ACC112 (cell line): Measurements from ENCODE around the gene PRG3.
A peak's percentile ranks its signal among the peaks of the same experiment; 100 is the strongest.
"Not testable (repeated sequence)": the region's sequence is repeated elsewhere in the genome, so short reads cannot be mapped to it uniquely, and the experiment has no call there.

Experiments
- H2AFZ ChIP-seq: fragments of 200-600 bp; sonication (generic); one replicate; pipeline ENCODE4 v1.6.0; 2017; ENCODE audit warnings: antibody characterized with exemption, low read length; ENCODE audit not compliant: unreplicated experiment
- H3K27ac ChIP-seq: fragments of 200-600 bp; sonication (generic); 2 replicates; pipeline ENCODE4 v1.5.1; 2014; ENCODE audit warnings: low read depth, mild to moderate bottlenecking, antibody characterized with exemption, low read length, moderate library complexity
- H3K27me3 ChIP-seq: fragments of 200-600 bp; sonication (generic); 2 replicates; pipeline ENCODE4 v1.6.1; 2014; ENCODE audit warnings: mild to moderate bottlenecking, antibody characterized with exemption, low read length, moderate library complexity, mixed read lengths; ENCODE audit not compliant: insufficient read depth
- H3K36me3 ChIP-seq: fragments of 200-600 bp; sonication (generic); 2 replicates; pipeline ENCODE4 v1.6.1; 2016; ENCODE audit warnings: mild to moderate bottlenecking, antibody characterized with exemption, low read length, moderate library complexity, mixed read lengths; ENCODE audit not compliant: insufficient read depth
- H3K4me1 ChIP-seq: fragments of 200-600 bp; sonication (generic); one replicate; pipeline ENCODE4 v1.6.1; 2016; ENCODE audit warnings: low read length, mixed read lengths; ENCODE audit not compliant: insufficient read depth, unreplicated experiment, control insufficient read depth
- H3K4me3 ChIP-seq: fragments of 200-600 bp; sonication (generic); 2 replicates; pipeline ENCODE4 v1.5.1; 2014; ENCODE audit warnings: mild to moderate bottlenecking, low read depth, low read length
- H3K79me2 ChIP-seq: fragments of 200-600 bp; sonication (generic); one replicate; pipeline ENCODE4 v1.6.0; 2016; ENCODE audit warnings: low read length; ENCODE audit not compliant: control insufficient read depth, unreplicated experiment, insufficient read depth

Gene PRG3

GRCh38 chr11:57338142-57338541, 42.8 kb downstream of the PRG3 start, which contains the start of gene P2RX3:
Gene P2RX3, plus strand, starts transcription at chr11:57338352. Its CDS starts 199 bp downstream, at chr11:57338551.
- peaks cover 10% of the 10 kb centered on the region; the same call in 1 of the 2 replicates for H3K27me3 ChIP-seq
- peaks cover 7% of the 10 kb centered on the region; the same call in 1 of the 2 replicates for H3K36me3 ChIP-seq
- peaks cover 16% of the 10 kb centered on the region for H3K4me1 ChIP-seq
- peaks cover 25% of the 10 kb centered on the region for H3K79me2 ChIP-seq
- H3K4me3 ChIP-seq: no peak within 1 kb of the TSS
- no peak within 1 kb of the TSS for H3K27ac ChIP-seq
- H2AFZ ChIP-seq: no peak within 1 kb of the TSS

- Histone ChIP-seq H3K79me2 (peaks cover 32% of the 10 kb centered on the region), H2AFZ (peak overlapping the region; percentile 7), H3K4me1 (peaks cover 16% of the 10 kb centered on the region), H3K36me3 (peaks cover 12% of the 10 kb centered on the region; the same call in 1 of the 2 replicates), H3K4me3 (0 out of 2 replicates have a peak overlapping the region, but pooled peaks have one; percentile 81)
- not testable (repeated sequence) for H3K27me3 ChIP-seq, H3K27ac ChIP-seq
Observed at GRCh38 chr11:57336856-57337255, 44.1 kb downstream of the PRG3 start.

- Histone ChIP-seq H3K79me2 (peaks cover 32% of the 10 kb centered on the region), H3K27me3 (peaks cover 10% of the 10 kb centered on the region; the same call in 1 of the 2 replicates), H3K27ac (peak overlapping the region; percentile 29; the same call in 1 of the 2 replicates), H3K36me3 (peaks cover 12% of the 10 kb centered on the region; the same call in 1 of the 2 replicates), H2AFZ (peak overlapping the region; percentile 7), H3K4me1 (peaks cover 16% of the 10 kb centered on the region), H3K4me3 (peak overlapping the region; percentile 81)
Observed at GRCh38 chr11:57336111-57336666, 44.8 kb downstream of the PRG3 start.

GRCh38 chr11:57335343-57336110, 45.4 kb downstream of the PRG3 start, which contains the start of gene SSRP1:
Gene SSRP1, minus strand, starts transcription at chr11:57335892. Its CDS starts 771 bp downstream, at chr11:57335121.
- peak within 1 kb of the TSS; percentile 70 for H3K27ac ChIP-seq
- peak within 1 kb of the TSS; percentile 81 for H3K4me3 ChIP-seq
- H3K36me3 ChIP-seq: peaks cover 12% of the 10 kb centered on the region; the same call in 1 of the 2 replicates
- peaks cover 10% of the 10 kb centered on the region; the same call in 1 of the 2 replicates for H3K27me3 ChIP-seq
- H3K4me1 ChIP-seq: peaks cover 16% of the 10 kb centered on the region
- H2AFZ ChIP-seq: peak within 1 kb of the TSS; percentile 79
- peaks cover 32% of the 10 kb centered on the region for H3K79me2 ChIP-seq

GRCh38 chr11:57335023-57335342, 46.0 kb downstream of the PRG3 start:
- Histone ChIP-seq H3K36me3 (peaks cover 15% of the 10 kb centered on the region; the same call in 1 of the 2 replicates), H2AFZ (peak overlapping the region; percentile 79), H3K27ac (peak overlapping the region; percentile 70; the same call in 1 of the 2 replicates), H3K79me2 (peaks cover 32% of the 10 kb centered on the region), H3K27me3 (peaks cover 10% of the 10 kb centered on the region; the same call in 1 of the 2 replicates), H3K4me1 (peaks cover 16% of the 10 kb centered on the region), H3K4me3 (peak overlapping the region; percentile 81)

- Histone ChIP-seq H3K4me3 (no peak overlapping the region), H2AFZ (no peak overlapping the region), H3K36me3 (peaks cover 22% of the 10 kb centered on the region; the same call in 1 of the 2 replicates), H3K79me2 (peaks cover 32% of the 10 kb centered on the region), H3K27ac (no peak overlapping the region), H3K27me3 (no peaks in the 10 kb centered on the region), H3K4me1 (peaks cover 16% of the 10 kb centered on the region)
Observed at GRCh38 chr11:57332694-57333440, 48.1 kb downstream of the PRG3 start.

- H2AFZ ChIP-seq: no peak overlapping the region
- no peak overlapping the region for H3K4me3 ChIP-seq
- peaks cover 25% of the 10 kb centered on the region; the same call in 1 of the 2 replicates for H3K36me3 ChIP-seq
- H3K79me2 ChIP-seq: peaks cover 32% of the 10 kb centered on the region
- H3K27me3 ChIP-seq: no peaks in the 10 kb centered on the region
- H3K27ac ChIP-seq: no peak overlapping the region
- peaks cover 17% of the 10 kb centered on the region for H3K4me1 ChIP-seq
Observed at GRCh38 chr11:57331720-57332119, 49.2 kb downstream of the PRG3 start.

GRCh38 chr11:57330029-57330428, 50.9 kb downstream of the PRG3 start:
- H3K4me3 ChIP-seq: no peak overlapping the region
- H3K79me2 ChIP-seq: peaks cover 26% of the 10 kb centered on the region
- H3K27me3 ChIP-seq: no peaks in the 10 kb centered on the region
- peaks cover 25% of the 10 kb centered on the region for H3K4me1 ChIP-seq
- H2AFZ ChIP-seq: no peak overlapping the region
- H3K27ac ChIP-seq: no peak overlapping the region
- peaks cover 33% of the 10 kb centered on the region; the same call in 1 of the 2 replicates for H3K36me3 ChIP-seq

- Histone ChIP-seq H3K4me3 (no peak overlapping the region), H3K27me3 (no peaks in the 10 kb centered on the region), H3K36me3 (peaks cover 24% of the 10 kb centered on the region; the same call in 1 of the 2 replicates), H3K79me2 (peaks cover 17% of the 10 kb centered on the region), H3K4me1 (peaks cover 23% of the 10 kb centered on the region), H2AFZ (no peak overlapping the region), H3K27ac (no peak overlapping the region)
Observed at GRCh38 chr11:57327721-57328120, 53.2 kb downstream of the PRG3 start.
